Stimulated activated CD8-positive, alpha-beta memory T cell treated with anti-CD3 and anti-CD28 coated beads, Interleukin-2, amount 100 ng/mL, for 1 hour (primary cell): Measurements from ENCODE around the gene FMO5.

ENCODE experiments used
- DNase-seq, 2 donors: peaks; one replicate each; pipeline ENCODE4 v3.0.0-alpha.2; 2020; ENCODE audit warnings: low read depth in 2 of 2

Gene FMO5, protein sequence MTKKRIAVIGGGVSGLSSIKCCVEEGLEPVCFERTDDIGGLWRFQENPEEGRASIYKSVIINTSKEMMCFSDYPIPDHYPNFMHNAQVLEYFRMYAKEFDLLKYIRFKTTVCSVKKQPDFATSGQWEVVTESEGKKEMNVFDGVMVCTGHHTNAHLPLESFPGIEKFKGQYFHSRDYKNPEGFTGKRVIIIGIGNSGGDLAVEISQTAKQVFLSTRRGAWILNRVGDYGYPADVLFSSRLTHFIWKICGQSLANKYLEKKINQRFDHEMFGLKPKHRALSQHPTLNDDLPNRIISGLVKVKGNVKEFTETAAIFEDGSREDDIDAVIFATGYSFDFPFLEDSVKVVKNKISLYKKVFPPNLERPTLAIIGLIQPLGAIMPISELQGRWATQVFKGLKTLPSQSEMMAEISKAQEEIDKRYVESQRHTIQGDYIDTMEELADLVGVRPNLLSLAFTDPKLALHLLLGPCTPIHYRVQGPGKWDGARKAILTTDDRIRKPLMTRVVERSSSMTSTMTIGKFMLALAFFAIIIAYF

GRCh38 chr1:147225193-147225730 lies at the start of gene FMO5:
TSS of gene FMO5 (minus strand) at chr1:147225339. CDS start at chr1:147225029, 310 bp downstream.
- peak in 1 of 2 donors; percentile 11 for DNase-seq

DNA sequence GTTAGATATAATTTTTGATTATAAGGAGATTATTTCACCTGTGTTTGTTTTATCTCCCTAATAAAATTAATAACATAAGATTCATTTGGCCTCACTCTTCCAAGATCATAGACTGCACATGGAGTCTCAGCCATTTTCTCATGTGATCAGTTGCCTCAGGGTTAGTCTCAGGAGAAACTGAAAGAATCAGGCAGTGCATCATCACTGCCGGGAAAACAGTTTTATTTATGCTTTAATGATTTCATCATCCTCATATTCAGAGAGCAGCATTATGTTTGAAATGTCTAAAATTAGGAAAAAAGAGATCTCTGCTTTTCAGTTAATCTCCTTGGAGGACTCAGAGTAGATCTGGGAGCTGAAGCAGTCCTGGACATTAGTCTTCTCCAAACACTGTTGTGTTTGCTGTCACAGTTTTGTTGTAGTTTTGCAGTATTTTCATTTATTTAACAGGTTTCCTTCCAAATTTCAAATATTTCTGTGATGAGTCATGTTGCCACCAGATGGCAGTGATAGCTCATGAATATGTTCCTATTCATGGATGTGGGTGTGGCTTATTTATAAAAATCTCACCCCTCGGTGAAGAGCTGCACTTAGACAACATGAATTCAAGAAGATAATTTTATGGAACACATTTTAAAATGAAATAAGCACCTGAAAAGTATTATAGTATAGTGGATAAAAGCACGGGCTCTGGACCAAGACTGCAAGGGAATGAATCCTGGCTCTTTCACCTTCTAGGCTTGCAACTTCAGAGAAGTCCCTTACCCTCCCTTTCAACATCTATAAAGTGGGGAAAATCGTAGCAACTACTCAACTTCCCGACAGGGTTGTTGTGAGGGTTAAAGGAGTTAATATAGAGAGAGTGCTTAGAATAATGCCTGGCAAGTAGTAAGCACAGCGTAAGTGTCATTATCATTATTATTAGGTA lies 48.5 kb upstream of the FMO5 start:
- DNase-seq = no peak

DNA sequence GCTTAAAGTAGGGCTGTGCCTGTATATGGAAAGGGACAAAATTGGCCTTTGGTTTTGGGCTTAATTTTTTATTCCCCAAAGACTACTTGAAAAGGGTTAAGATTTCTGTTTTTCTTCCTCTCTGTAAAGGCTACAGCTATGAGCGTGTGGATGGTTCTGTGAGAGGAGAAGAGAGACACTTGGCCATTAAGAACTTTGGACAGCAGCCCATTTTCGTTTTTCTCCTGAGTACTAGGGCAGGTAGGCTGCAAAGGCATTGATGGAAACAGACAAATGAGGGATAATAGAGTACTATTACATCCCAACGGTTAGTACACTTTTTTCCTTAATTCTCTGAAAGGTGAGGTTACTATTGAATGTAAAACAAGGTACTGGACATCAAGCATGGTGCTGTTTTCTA lies 46.9 kb upstream of the FMO5 start:
- DNase-seq = no peak

DNA sequence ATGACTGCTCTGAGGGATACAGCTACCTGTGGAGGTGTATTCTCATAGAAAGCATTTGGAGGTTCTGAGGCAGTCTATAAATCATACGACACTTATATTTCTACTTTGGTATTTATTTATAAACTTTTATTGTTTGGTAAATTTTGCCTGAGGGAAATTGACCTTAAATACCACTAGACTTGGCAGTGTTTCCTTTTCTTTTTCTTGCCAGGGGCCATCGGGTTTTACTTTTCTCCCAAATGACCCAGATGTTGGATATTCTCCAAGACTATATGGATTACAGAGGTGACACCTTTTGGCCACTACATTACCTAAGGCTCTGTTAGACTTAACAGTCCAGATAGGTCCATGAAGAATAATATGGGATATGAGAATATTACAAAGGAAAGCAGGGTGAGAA lies 45.6 kb upstream of the FMO5 start:
- no peak for DNase-seq

- no peak for DNase-seq
Observed at GRCh38 chr1:147267711-147268110, 42.6 kb upstream of the FMO5 start.

DNA sequence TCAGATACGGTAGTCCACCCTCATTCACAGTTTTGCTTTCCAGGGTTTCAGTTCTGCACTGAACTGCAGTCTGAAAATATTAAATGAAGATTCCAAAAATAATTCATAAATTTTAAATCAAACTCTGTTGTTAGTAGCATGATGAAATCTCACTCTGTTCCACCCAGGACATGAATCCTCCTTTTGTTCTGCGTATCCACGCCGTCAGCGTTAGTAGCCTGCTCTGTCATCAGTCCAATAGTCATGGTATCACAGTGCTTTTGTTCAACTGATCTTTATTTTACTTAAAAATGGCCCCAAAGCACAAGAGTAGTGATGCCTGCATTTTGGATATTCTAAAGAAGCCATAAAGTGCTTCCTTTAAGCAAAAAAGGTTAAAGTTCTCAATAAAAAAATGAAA lies 41.2 kb upstream of the FMO5 start:
- no peak for DNase-seq

GRCh38 chr1:147264158-147264768 lies 39.1 kb upstream of the FMO5 start:
- DNase-seq = no peak

DNA sequence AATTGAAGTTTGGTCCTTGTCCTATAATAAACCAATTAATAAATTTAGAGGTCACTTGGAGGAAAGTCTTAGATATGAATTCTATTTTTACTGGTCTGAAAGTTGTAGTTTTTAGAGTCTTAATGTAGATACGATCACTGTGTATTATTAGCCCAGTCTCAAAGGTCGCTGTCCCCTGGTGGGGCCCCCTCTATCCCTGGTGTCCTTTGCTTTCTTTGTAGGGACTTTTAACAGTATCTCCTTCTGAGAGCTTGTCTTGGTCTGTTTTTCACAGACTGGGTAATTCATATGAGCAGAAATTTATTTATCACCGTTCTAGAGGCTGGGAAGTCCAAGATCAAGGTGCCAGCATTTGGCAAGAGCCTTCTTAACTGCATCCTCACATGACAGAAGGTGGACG lies 35.8 kb upstream of the FMO5 start:
- no peak for DNase-seq

DNA sequence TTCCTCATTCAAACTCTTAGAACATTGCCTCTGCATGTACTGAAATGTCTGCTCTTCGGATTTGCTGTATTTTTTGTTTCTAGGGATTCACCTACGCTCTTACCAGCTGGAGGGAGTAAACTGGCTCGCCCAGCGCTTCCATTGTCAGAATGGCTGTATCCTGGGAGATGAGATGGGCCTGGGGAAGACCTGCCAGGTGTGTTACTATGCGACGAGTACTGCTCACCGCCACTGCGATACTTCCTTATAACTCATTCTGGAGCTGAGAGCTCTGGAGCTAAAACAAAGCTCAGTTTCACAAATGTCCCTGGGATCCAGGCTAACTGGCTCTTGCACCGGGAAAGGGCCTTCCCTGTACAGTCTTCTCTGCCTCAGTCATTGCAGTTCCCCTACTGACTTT lies 27.4 kb upstream of the FMO5 start:
- no peak for DNase-seq

DNA sequence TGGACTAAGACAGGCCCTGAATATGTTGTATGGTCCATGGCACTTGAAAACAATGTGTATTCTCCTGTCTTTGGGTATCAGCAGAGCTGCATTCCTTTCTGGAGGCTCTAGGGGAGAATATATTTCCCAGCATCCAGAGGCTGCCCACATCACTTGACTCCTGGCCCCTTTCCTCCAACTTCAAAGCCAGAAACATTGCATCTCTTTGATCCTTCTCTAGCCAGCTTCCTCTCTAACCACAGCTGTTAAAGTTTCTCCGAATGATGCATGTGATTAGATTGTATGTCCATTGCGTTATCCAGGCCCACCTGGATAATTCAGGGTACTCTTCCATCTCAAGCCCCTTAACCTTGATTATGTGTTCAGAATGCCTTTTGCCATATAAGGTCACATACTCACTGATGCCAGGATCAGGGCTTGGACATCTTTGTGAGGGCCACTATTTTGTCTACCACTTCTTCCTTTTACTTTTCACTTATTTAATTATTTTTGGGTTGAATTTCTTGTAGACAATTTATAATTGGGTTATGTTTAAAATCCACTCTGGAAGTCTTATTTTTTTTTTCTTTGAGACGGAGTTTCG lies 22.6 kb upstream of the FMO5 start:
- DNase-seq = no peak

DNA sequence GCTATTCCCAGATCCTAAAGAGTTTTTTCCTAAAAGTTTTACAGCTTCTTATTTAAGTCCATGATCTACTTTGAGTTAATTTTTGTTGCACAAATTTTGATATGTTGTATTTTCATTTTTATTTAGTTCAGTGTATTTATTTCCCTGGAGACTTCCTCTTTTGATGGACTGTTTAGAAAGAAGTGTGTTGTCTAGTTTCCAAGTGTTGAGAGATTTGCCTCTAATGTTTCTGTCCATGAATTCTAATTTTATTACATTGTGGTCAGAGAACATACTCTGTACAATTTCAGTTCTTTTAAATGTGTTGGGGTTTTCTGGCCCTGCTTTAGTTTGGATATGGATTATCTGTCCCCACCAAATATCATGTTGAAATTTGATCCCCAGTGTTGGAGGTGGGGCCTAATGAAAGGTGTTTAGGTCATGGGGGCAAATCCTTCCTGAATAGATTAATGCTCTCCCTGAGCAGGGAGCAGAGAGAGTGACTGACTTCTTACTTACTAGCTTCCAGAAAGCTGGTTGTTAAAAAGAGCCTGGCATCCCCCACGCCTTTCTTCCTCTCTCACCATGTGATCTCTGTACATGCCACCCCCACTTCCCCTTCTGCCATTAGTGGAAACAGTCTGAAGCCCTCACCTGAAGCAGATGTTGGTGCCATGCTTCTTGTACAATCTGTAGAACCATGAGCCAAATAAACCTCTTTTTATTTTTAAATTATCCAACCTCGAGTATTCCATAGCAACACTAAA lies 21.9 kb upstream of the FMO5 start:
- DNase-seq = no peak

DNA sequence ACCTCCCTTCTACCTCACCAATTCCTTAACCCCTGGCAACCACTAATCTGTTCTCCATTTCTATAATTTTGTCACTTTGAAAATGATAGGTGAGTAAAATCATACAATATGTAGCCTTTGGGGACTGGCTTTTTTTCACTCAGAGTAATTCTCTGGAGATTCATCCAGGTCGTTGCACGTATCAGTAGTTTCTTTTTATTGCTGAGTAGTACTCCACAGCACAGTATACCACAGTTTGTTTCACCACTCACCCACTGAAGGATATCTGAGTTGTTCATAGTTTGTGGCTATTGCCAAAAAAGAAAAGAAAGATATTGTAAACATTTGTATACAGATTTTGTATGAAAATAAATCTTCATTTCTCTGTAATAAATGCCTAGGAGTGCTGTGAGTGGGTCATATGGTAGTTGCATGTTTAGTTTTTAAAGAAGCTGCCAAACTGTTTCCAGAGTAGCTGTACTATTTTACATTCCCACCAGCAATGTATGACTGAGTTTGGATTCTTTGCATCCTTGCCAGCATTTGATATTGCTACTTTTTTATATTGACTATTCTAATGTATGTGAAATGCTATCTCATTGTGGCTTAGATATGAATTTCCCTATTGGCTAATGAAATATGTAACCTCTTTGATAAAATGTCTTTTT lies 21.0 kb upstream of the FMO5 start:
- no peak for DNase-seq

GRCh38 chr1:147245586-147246021 lies 20.5 kb upstream of the FMO5 start:
- no peak for DNase-seq

- DNase-seq = no peak
Observed at GRCh38 chr1:147245129-147245528, 20.0 kb upstream of the FMO5 start.

DNA sequence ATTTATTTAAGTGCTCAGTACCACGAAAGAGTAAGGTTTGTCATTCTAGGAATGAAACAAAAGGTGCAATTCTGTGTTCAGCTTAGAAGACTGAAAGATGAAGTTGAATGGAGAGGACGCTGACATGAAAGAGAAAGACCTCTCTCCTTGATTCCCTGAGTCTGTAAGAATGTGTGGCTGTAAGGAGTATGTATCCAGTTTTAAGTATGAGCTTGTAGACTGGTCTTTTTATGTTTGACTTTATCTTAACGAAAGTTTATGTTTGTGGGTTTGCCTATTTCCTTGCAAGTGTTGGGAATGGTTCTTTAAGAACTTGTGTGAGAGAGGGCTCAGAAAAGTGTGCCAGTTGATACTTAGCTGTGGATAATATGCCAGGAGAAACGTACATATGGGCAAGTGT lies 18.7 kb upstream of the FMO5 start:
- no peak for DNase-seq

DNA sequence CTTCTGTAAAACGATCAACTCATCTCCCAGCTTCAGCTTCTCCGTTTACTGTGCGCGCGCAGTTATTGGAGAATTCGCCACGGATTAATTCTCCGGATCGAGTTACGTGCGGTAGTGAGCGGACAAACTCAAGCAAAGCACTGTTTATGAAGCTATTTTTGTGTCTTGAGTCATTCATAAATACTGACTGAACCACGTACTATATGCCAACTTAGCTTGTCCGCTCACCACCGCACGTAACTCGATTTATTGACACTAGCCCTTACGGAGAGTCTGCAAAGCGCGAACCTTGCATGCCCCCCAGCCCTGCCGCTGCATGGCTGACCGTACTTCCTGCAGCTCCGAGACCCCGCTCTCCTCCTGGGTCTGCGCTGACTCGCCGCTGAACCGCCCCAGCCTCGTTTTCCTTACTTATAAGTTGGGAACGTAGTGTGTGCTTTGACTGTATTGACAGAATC lies 18.1 kb upstream of the FMO5 start:
- DNase-seq = peak in 1 of 2 donors; percentile 2

GRCh38 chr1:147242449-147243227 lies 17.5 kb upstream of the FMO5 start, which contains the start of gene CHD1L:
TSS of gene CHD1L (plus strand) at chr1:147242684. CDS start at chr1:147242704, 20 bp downstream.
- peak; percentile 82 to 89 for DNase-seq

- no peak for DNase-seq
Observed at GRCh38 chr1:147241934-147242448, 16.9 kb upstream of the FMO5 start.
